ENCODE measurements around the gene CARD6. TPM values are rescaled to one million over a fixed set of nuclear protein-coding genes. Genes with fewer than 3 reads are reported as not detected.

CARD6 gene
- total and polyA plus RNA-seq, 9 of the 15 experiments (the other 6 are each of a cell fraction or from before 2014, with no cell fraction given), result 3.5 to 8.3 (median 5.9) TPM

GRCh38 chr5:40798012-40798800 lies 43.0 kb upstream of the CARD6 start, which contains the start of gene PRKAA1 (continued):
- TF ChIP-seq ZNF282 (CRISPR knock-in tag; IDR thresholded peaks at IDR 0.05), result no peak
- no peak for TF ChIP-seq ZNF699 (CRISPR knock-in tag; IDR thresholded peaks at IDR 0.05; ENCODE audit: insufficient replicate concordance)
- TF ChIP-seq CEBPZ (IDR thresholded peaks at IDR 0.05; ENCODE audit: borderline replicate concordance, low read depth, low read length), result no peak
- TF ChIP-seq RFX7 (CRISPR knock-in tag; IDR thresholded peaks at IDR 0.05), result no peak
- no peak for TF ChIP-seq ZSCAN29 (IDR thresholded peaks at IDR 0.05)
- TF ChIP-seq ARID2 (IDR thresholded peaks at IDR 0.05), result no peak
- 0 out of 2 replicates have a peak, but pooled peaks have one; percentile 59 for TF ChIP-seq ZNF609 (CRISPR knock-in tag; IDR thresholded peaks at IDR 0.05; ENCODE audit: borderline replicate concordance)
- TF ChIP-seq ETS1 (conservative IDR thresholded peaks at IDR 0.05; ENCODE audit: control insufficient read depth, low read depth, low read length), result 0 out of 2 replicates have a peak, but pooled peaks have one; percentile 39
- TF ChIP-seq TBL1XR1 (IDR thresholded peaks at IDR 0.05; ENCODE audit: low read length in 2 of 2), result peak in 1 of 2 experiments; percentile 51; a peak in 1 of 4 replicates
- TF ChIP-seq ETV1 (tag; conservative IDR thresholded peaks at IDR 0.05; ENCODE audit: low read depth), result 0 out of 2 replicates have a peak, but pooled peaks have one; percentile 21
- no peak for TF ChIP-seq XRCC4 (IDR thresholded peaks at IDR 0.05; ENCODE audit: extremely low read depth, insufficient read depth, insufficient read length)
- peak; percentile 26; the same call in 1 of the 2 replicates for TF ChIP-seq SMARCE1 (IDR thresholded peaks at IDR 0.05)
- TF ChIP-seq RBBP5 (IDR thresholded peaks at IDR 0.05; ENCODE audit: borderline replicate concordance, insufficient read depth, low read length, poor library complexity, severe bottlenecking), result peak; percentile 96
- peak; percentile 91 for TF ChIP-seq HNRNPLL (IDR thresholded peaks at IDR 0.05; ENCODE audit: low read depth, low read length, poor library complexity, severe bottlenecking)
- TF ChIP-seq MXI1 (IDR thresholded peaks at IDR 0.05; ENCODE audit: low read depth, low read length), result no peak
- peak; percentile 93; the same call in 1 of the 2 replicates for TF ChIP-seq CTBP1 (IDR thresholded peaks at IDR 0.05; ENCODE audit: borderline replicate concordance)
